Measurements from ENCODE around the gene GSE1. TPM values are rescaled to one million over a fixed set of nuclear protein-coding genes. Genes with fewer than 3 reads are reported as not detected.
"Not testable (repeated sequence)": the region's sequence is repeated elsewhere in the genome, so short reads cannot be mapped to it uniquely, and the experiment has no call there.

GSE1 gene
- total and polyA plus RNA-seq, 3 donors from 2014 or later = 49.9 to 212 (median 188) TPM

GRCh38 chr16:85589688-85590505, 23.2 kb upstream of the GSE1 start:
- Histone ChIP-seq H3K36me3 (ENCODE audit: low read depth, missing control alignments) (no peaks in the 10 kb centered on the region), H3K4me3 (no peak overlapping the region), H3K27me3 (no peaks in the 10 kb centered on the region), H3K27ac (no peak overlapping the region), H3K4me1 (peaks cover 4% of the 10 kb centered on the region), H3K9me3 (no peaks in the 10 kb centered on the region)
- no peak for DNase-seq
- intact Hi-C loops (cut with DNase I; ENCODE audit: low total_unique reads) = no loop called here
- TF ChIP-seq POLR2A (IDR thresholded peaks at IDR 0.05) = no peak
- no peak for TF ChIP-seq CTCF (IDR thresholded peaks at IDR 0.05)
- 79 to 80% methylated on average over 20 of the region's 20 CpGs for WGBS, 2 donors

- Histone ChIP-seq H3K36me3 (ENCODE audit: low read depth, missing control alignments) (no peaks in the 10 kb centered on the region), H3K27ac (no peak overlapping the region), H3K4me1 (peaks cover 4% of the 10 kb centered on the region), H3K4me3 (no peak overlapping the region), H3K27me3 (no peaks in the 10 kb centered on the region), H3K9me3 (no peaks in the 10 kb centered on the region)
- 89 to 93% methylated on average over 12 of the region's 12 CpGs for WGBS, 2 donors
- no peak for TF ChIP-seq CTCF (IDR thresholded peaks at IDR 0.05)
- no peak for TF ChIP-seq POLR2A (IDR thresholded peaks at IDR 0.05)
- intact Hi-C loops (cut with DNase I; ENCODE audit: low total_unique reads) = no loop called here
- no peak for DNase-seq
These were observed 22.7 kb upstream of the GSE1 start for GRCh38 chr16:85590506-85590832.

DNA sequence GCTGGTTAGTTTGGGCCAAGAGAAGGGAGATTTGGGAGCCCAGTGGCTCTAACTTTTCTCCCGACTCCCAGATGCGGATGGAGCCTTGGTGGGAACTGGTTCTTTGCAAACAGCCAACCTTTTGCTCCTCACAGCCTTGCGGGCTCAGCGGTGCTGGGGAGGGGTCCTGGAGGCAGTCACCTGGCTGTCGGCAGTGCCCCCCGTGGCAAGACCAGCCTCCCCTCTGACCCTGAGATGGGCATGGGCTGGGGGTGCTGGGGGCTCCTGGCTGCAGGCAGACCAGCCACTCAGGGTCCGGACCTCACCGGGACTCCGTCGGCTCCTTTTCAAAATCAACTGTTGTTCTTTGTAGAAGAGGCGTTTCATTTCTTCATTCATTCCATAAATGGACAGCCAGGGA, 21.7 kb upstream of the GSE1 start:
- Histone ChIP-seq H3K4me1 (peaks cover 4% of the 10 kb centered on the region), H3K36me3 (ENCODE audit: low read depth, missing control alignments) (no peaks in the 10 kb centered on the region), H3K27me3 (no peaks in the 10 kb centered on the region), H3K4me3 (no peak overlapping the region), H3K9me3 (no peaks in the 10 kb centered on the region), H3K27ac (peak overlapping the region in 1 of 2 donors; percentile 19)
- intact Hi-C loops (cut with DNase I; ENCODE audit: low total_unique reads) = no loop called here
- DNase-seq = no peak
- TF ChIP-seq CTCF (IDR thresholded peaks at IDR 0.05) = no peak
- no peak for TF ChIP-seq POLR2A (IDR thresholded peaks at IDR 0.05)
- 68 to 82% methylated on average over 6 to 11 of the region's 11 CpGs for WGBS, 2 donors

GRCh38 chr16:85592277-85592676, 20.8 kb upstream of the GSE1 start:
- intact Hi-C loops (cut with DNase I; ENCODE audit: low total_unique reads); H3K9me3 ChIP-seq; H3K4me3 ChIP-seq; H3K4me1 ChIP-seq; H3K27me3 ChIP-seq; H3K27ac ChIP-seq; H3K36me3 ChIP-seq (ENCODE audit: low read depth, missing control alignments); DNase-seq: not testable (repeated sequence)
- WGBS, 2 donors = 56 to 81% methylated on average over 3 to 8 of the region's 8 CpGs

DNA sequence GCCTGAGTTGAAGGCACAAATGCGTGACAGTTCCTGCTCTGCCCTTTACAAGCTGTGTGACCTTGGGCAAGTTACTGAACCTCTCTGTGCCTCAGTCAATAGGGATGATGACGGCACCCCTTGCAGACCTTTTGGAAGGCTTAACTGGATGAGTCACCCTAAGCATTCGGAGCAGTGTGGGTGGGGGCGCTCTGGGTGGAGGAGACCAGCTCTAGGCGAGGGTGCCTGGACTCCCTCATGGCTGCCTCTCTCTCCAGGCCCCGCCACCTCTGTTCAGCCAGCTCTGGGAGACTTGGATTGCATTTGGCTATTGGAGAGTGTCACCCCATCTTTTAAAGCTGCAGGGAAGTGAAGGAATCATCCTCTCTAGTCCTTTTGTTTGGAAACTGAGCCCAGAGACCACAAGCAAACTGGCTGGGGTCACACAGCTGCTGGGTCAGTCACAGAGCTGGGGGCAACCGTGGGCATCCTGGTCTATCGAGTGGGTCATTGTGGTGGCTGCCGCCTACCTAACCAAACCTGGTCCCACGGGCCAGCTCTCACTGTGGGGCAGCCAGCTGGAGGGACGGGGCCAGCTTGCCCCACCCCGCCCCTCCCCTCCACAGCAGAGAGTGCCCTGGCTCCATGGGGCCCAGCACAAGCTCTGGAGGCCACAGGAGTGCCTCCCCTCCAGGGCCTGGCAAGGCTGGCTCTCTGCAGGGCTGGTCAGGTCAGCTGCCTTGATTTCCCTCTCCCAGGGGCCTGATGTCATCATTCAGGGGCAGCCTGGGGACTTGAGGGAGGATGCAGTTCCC, 20.2 kb upstream of the GSE1 start:
- 70 to 81% methylated on average over 2 to 12 of the region's 12 CpGs for WGBS, 2 donors
- Histone ChIP-seq H3K4me1 (no peaks in the 10 kb centered on the region), H3K9me3 (no peaks in the 10 kb centered on the region), H3K27ac (no peak overlapping the region), H3K27me3 (no peaks in the 10 kb centered on the region), H3K36me3 (ENCODE audit: low read depth, missing control alignments) (no peaks in the 10 kb centered on the region), H3K4me3 (no peak overlapping the region)
- TF ChIP-seq CTCF (IDR thresholded peaks at IDR 0.05) = no peak
- TF ChIP-seq POLR2A (IDR thresholded peaks at IDR 0.05) = no peak
- DNase-seq = no peak
- intact Hi-C loops (cut with DNase I; ENCODE audit: low total_unique reads) = no loop called here

All from testis (tissue), 3 donors.